GM19438 (cell line): Measurements from ENCODE around the gene NUTF2.
A peak's percentile ranks its signal among the peaks of the same experiment; 100 is the strongest.

Experiments
- ATAC-seq: cut with Tn5 transposase; IDR thresholded peaks from one replicate; pipeline ENCODE4 v1.9.1; 2021; ENCODE audit warnings: low read depth; ENCODE audit not compliant: unreplicated experiment

The NUTF2 gene

GRCh38 chr16:67846320-67847063 lies at the start of gene NUTF2:
NUTF2 (plus strand) TSS chr16:67846933; CDS start chr16:67865131, 18,198 bp downstream.
- peak; percentile 53 for ATAC-seq

- no peak for ATAC-seq
These were observed 46.3 kb upstream of the NUTF2 start for GRCh38 chr16:67800338-67800926.

- ATAC-seq, result no peak
These were observed 45.5 kb upstream of the NUTF2 start for GRCh38 chr16:67801241-67801640.

- ATAC-seq, result no peak
These were observed 44.9 kb upstream of the NUTF2 start for GRCh38 chr16:67801883-67802282.

- no peak for ATAC-seq
These were observed 42.8 kb upstream of the NUTF2 start for GRCh38 chr16:67803894-67804293.

- ATAC-seq, result no peak
These were observed 41.7 kb upstream of the NUTF2 start for GRCh38 chr16:67804853-67805542.

GRCh38 chr16:67805718-67806427 lies 40.9 kb upstream of the NUTF2 start:
- peak; percentile 1 for ATAC-seq

- peak; percentile 93 for ATAC-seq
These were observed 40.1 kb upstream of the NUTF2 start, which contains the start of the genes RANBP10 and TSNAXIP1 for GRCh38 chr16:67806428-67807147. RANBP10 (minus strand) TSS chr16:67806560; CDS start chr16:67806536, 24 bp downstream. TSNAXIP1 (plus strand) TSS chr16:67806889; CDS start chr16:67807150, 261 bp downstream.

- ATAC-seq, result no peak
These were observed 39.5 kb upstream of the NUTF2 start for GRCh38 chr16:67807148-67807682.

GRCh38 chr16:67811899-67812298 lies 34.8 kb upstream of the NUTF2 start:
- ATAC-seq, result no peak

GRCh38 chr16:67814567-67814966 lies 32.2 kb upstream of the NUTF2 start:
- no peak for ATAC-seq

GRCh38 chr16:67820608-67821259 lies 26.0 kb upstream of the NUTF2 start:
- no peak for ATAC-seq

- no peak for ATAC-seq
These were observed 24.2 kb upstream of the NUTF2 start for GRCh38 chr16:67822511-67822910.

GRCh38 chr16:67825119-67825518 lies 21.6 kb upstream of the NUTF2 start:
- no peak for ATAC-seq

GRCh38 chr16:67825906-67826305 lies 20.8 kb upstream of the NUTF2 start:
- no peak for ATAC-seq

GRCh38 chr16:67828651-67829050 lies 18.1 kb upstream of the NUTF2 start:
- no peak for ATAC-seq

GRCh38 chr16:67833030-67833414 lies 13.7 kb upstream of the NUTF2 start:
- ATAC-seq, result no peak

GRCh38 chr16:67833415-67834241 lies 13.1 kb upstream of the NUTF2 start:
- ATAC-seq, result peak; percentile 95

GRCh38 chr16:67834242-67834614 lies 12.5 kb upstream of the NUTF2 start:
- ATAC-seq, result no peak
